HepG2 (cell line): ENCODE measurements around the gene NME2. TPM values are rescaled to one million over a fixed set of nuclear protein-coding genes. Genes with fewer than 3 reads are reported as not detected.

Source experiments
- BHLHE40 ChIP-seq: IDR thresholded peaks from 2 replicates; pipeline ENCODE4 v1.6.1; 2011; ENCODE audit warnings: low read length, improper control_type of control experiment
- CEBPG ChIP-seq: IDR thresholded peaks from 2 replicates; pipeline ENCODE4 v1.6.1; 2016
- HNRNPLL ChIP-seq: fragments of 200-400 bp; formaldehyde crosslinking; IDR thresholded peaks from 2 replicates; pipeline ENCODE4 v1.6.1; 2017; ENCODE audit warnings: mild to moderate bottlenecking, low read depth, low read length; ENCODE audit not compliant: poor library complexity, severe bottlenecking
- MAF1 ChIP-seq: sonication (generic); formaldehyde crosslinking; IDR thresholded peaks from 2 replicates; pipeline ENCODE4 v1.5.0; 2020; ENCODE audit warnings: missing genetic modification reagents, borderline replicate concordance
- MED13 ChIP-seq: sonication (generic); formaldehyde crosslinking; IDR thresholded peaks from 2 replicates; pipeline ENCODE4 v1.5.0; 2020; ENCODE audit warnings: missing genetic modification reagents
- MEIS2 ChIP-seq: sonication (generic); formaldehyde crosslinking; IDR thresholded peaks from 2 replicates; pipeline ENCODE4 v1.9.0; 2021; ENCODE audit warnings: mild to moderate bottlenecking, missing genetic modification reagents
- SYNCRIP ChIP-seq: fragments of 200-400 bp; formaldehyde crosslinking; IDR thresholded peaks from 2 replicates; pipeline ENCODE4 v1.6.1; 2018; ENCODE audit warnings: mild to moderate bottlenecking, low read depth, low read length; ENCODE audit not compliant: insufficient read depth
- TARDBP ChIP-seq: sonication (generic); formaldehyde crosslinking; IDR thresholded peaks from 2 replicates; pipeline ENCODE4 v1.8.0; 2022; ENCODE audit warnings: mild to moderate bottlenecking, missing genetic modification reagents
- ZNF367 ChIP-seq: sonication (generic); formaldehyde crosslinking; IDR thresholded peaks from 2 replicates; pipeline ENCODE4 v1.4.0; 2020; ENCODE audit warnings: missing genetic modification reagents, borderline replicate concordance
- polyA plus RNA-seq, 8 experiments: library from polyadenylated mRNA; depleted of rRNA in 3 of 8; stranded (reverse) in 7 of 8; unstranded in 1 of 8; fragments of >200 nt; fragmentation: Illumina TruSeq in 4 of 8; extraction: Trizol in 4 of 8; gene quantifications; 2 replicates each; pipeline versions ENCODE4 v1.2.1 to v1.2.3, GENCODE V29; 2011 to 2016; ENCODE audit warnings: low read depth in 4 of 8, missing spikeins in 1 of 8, mixed read lengths in 1 of 8; ENCODE audit not compliant: insufficient read depth in 1 of 8
- total RNA-seq, 5 experiments: library from RNA; depleted of rRNA; stranded (reverse); fragments of >200 nt; fragmentation: Illumina TruSeq; extraction: Trizol; gene quantifications; 2 replicates each; pipeline ENCODE4 v1.2.3, GENCODE V29; 2016; ENCODE audit warnings: low read depth in 1 of 5
- TF ChIP-seq, protein P1 (sequence below): IDR thresholded peaks from 2 replicates; pipeline ENCODE4 v1.6.1; 2016; ENCODE audit warnings: control low read depth
- TF ChIP-seq, protein P2 (sequence below): sonication (generic); formaldehyde crosslinking; IDR thresholded peaks from 2 replicates; pipeline ENCODE4 v1.5.0; 2020; ENCODE audit warnings: mild to moderate bottlenecking, missing genetic modification reagents
- TF ChIP-seq, protein P3 (sequence below): IDR thresholded peaks from 2 replicates; pipeline ENCODE4 v1.6.1; 2016; ENCODE audit warnings: missing genetic modification reagents, missing compliant biosample characterization
- TF ChIP-seq, protein P4 (sequence below): sonication (generic); formaldehyde crosslinking; IDR thresholded peaks from 2 replicates; pipeline ENCODE4 v1.4.0; 2020; ENCODE audit warnings: missing genetic modification reagents
- TF ChIP-seq, protein P5 (sequence below): IDR thresholded peaks from 2 replicates; pipeline ENCODE4 v1.4.0; 2020; ENCODE audit warnings: mild to moderate bottlenecking, missing genetic modification reagents
- TF ChIP-seq, protein P6 (sequence below): sonication (generic); formaldehyde crosslinking; IDR thresholded peaks from 2 replicates; pipeline ENCODE4 v1.4.0; 2020; ENCODE audit warnings: mild to moderate bottlenecking, missing genetic modification reagents

NME2 gene
- total and polyA plus RNA-seq, 2 of the 13 experiments (the other 11 are each of a cell fraction or from before 2014, with no cell fraction given): 790 to 1,213 TPM

DNA sequence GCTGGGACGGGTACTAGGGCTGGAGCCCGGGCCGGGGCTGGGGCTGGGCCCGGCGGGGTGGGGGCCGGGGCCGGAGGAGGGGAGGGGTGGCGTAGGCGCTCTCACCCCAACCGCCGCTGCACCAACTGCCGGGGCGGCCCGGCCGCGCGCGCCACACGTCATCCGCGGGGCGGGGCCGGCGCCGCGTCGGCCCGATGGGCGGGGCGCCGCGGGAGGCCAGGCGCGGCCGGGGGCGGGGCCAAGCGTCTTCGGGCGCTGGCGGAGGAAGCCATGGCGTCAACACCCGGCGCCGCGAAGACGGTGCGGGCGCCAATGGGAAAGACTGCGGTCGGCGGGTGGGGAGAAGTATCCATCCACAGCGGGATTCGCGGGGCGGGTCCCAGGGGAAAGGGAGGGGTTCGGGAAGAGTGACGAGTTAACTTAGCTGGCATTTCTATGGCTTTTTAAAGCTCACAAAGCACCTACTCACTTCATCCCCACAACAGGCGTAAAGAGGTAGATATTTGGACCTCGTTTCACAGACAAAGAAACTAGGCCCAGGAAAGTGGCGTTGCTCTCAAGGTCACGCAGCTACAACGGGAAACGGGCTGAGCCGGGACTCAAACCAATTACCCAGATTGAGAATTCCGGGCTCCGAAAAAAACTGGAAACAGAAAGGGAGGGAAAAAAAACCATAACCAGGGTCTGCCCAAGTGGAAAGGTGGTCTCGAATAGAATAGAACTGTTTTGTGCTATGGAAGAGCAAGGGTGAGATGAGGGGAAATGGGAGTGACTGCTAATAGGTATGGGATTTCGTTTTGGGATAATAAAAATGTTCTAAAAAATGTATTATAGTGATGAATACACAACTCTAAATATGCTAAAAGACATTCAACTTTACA lies 45.2 kb upstream of the NME2 start, which contains the start of gene SPAG9 (continued):
- TF ChIP-seq, protein P1, sequence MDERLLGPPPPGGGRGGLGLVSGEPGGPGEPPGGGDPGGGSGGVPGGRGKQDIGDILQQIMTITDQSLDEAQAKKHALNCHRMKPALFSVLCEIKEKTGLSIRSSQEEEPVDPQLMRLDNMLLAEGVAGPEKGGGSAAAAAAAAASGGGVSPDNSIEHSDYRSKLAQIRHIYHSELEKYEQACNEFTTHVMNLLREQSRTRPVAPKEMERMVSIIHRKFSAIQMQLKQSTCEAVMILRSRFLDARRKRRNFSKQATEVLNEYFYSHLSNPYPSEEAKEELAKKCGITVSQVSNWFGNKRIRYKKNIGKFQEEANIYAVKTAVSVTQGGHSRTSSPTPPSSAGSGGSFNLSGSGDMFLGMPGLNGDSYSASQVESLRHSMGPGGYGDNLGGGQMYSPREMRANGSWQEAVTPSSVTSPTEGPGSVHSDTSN: no peak
- TF ChIP-seq, protein P2, sequence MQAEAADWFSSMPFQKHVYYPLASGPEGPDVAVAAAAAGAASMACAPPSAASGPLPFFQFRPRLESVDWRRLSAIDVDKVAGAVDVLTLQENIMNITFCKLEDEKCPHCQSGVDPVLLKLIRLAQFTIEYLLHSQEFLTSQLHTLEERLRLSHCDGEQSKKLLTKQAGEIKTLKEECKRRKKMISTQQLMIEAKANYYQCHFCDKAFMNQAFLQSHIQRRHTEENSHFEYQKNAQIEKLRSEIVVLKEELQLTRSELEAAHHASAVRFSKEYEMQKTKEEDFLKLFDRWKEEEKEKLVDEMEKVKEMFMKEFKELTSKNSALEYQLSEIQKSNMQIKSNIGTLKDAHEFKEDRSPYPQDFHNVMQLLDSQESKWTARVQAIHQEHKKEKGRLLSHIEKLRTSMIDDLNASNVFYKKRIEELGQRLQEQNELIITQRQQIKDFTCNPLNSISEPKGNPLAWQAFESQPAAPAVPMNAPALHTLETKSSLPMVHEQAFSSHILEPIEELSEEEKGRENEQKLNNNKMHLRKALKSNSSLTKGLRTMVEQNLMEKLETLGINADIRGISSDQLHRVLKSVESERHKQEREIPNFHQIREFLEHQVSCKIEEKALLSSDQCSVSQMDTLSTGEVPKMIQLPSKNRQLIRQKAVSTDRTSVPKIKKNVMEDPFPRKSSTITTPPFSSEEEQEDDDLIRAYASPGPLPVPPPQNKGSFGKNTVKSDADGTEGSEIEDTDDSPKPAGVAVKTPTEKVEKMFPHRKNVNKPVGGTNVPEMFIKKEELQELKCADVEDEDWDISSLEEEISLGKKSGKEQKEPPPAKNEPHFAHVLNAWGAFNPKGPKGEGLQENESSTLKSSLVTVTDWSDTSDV: no peak
- TF ChIP-seq MEIS2 (CRISPR knock-in tag) (peak; percentile 18; the same call in 1 of the 2 replicates), ZNF367 (no peak), MED13 (no peak), MAF1 (peak; percentile 79; the same call in 1 of the 2 replicates), HNRNPLL (peak; percentile 76), TARDBP (CRISPR knock-in tag) (peak; percentile 49; the same call in 1 of the 2 replicates), SYNCRIP (no peak), BHLHE40 (peak; percentile 19; the same call in 1 of the 2 replicates), CEBPG (peak; percentile 11; the same call in 1 of the 2 replicates)
- TF ChIP-seq, protein P3, sequence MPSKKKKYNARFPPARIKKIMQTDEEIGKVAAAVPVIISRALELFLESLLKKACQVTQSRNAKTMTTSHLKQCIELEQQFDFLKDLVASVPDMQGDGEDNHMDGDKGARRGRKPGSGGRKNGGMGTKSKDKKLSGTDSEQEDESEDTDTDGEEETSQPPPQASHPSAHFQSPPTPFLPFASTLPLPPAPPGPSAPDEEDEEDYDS (CRISPR knock-in tag): peak; percentile 77
- TF ChIP-seq, protein P4, sequence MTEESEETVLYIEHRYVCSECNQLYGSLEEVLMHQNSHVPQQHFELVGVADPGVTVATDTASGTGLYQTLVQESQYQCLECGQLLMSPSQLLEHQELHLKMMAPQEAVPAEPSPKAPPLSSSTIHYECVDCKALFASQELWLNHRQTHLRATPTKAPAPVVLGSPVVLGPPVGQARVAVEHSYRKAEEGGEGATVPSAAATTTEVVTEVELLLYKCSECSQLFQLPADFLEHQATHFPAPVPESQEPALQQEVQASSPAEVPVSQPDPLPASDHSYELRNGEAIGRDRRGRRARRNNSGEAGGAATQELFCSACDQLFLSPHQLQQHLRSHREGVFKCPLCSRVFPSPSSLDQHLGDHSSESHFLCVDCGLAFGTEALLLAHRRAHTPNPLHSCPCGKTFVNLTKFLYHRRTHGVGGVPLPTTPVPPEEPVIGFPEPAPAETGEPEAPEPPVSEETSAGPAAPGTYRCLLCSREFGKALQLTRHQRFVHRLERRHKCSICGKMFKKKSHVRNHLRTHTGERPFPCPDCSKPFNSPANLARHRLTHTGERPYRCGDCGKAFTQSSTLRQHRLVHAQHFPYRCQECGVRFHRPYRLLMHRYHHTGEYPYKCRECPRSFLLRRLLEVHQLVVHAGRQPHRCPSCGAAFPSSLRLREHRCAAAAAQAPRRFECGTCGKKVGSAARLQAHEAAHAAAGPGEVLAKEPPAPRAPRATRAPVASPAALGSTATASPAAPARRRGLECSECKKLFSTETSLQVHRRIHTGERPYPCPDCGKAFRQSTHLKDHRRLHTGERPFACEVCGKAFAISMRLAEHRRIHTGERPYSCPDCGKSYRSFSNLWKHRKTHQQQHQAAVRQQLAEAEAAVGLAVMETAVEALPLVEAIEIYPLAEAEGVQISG (CRISPR knock-in tag): peak; percentile 52; the same call in 1 of the 2 replicates
- TF ChIP-seq, protein P5, sequence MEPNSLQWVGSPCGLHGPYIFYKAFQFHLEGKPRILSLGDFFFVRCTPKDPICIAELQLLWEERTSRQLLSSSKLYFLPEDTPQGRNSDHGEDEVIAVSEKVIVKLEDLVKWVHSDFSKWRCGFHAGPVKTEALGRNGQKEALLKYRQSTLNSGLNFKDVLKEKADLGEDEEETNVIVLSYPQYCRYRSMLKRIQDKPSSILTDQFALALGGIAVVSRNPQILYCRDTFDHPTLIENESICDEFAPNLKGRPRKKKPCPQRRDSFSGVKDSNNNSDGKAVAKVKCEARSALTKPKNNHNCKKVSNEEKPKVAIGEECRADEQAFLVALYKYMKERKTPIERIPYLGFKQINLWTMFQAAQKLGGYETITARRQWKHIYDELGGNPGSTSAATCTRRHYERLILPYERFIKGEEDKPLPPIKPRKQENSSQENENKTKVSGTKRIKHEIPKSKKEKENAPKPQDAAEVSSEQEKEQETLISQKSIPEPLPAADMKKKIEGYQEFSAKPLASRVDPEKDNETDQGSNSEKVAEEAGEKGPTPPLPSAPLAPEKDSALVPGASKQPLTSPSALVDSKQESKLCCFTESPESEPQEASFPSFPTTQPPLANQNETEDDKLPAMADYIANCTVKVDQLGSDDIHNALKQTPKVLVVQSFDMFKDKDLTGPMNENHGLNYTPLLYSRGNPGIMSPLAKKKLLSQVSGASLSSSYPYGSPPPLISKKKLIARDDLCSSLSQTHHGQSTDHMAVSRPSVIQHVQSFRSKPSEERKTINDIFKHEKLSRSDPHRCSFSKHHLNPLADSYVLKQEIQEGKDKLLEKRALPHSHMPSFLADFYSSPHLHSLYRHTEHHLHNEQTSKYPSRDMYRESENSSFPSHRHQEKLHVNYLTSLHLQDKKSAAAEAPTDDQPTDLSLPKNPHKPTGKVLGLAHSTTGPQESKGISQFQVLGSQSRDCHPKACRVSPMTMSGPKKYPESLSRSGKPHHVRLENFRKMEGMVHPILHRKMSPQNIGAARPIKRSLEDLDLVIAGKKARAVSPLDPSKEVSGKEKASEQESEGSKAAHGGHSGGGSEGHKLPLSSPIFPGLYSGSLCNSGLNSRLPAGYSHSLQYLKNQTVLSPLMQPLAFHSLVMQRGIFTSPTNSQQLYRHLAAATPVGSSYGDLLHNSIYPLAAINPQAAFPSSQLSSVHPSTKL (CRISPR knock-in tag): peak; percentile 66
- TF ChIP-seq, protein P6, sequence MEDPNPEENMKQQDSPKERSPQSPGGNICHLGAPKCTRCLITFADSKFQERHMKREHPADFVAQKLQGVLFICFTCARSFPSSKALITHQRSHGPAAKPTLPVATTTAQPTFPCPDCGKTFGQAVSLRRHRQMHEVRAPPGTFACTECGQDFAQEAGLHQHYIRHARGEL (CRISPR knock-in tag): no peak
